H1 (cell line): ENCODE results near the gene SUSD1. TPM values are rescaled to one million over a fixed set of nuclear protein-coding genes. Genes with fewer than 3 reads are reported as not detected.

Source experiments
- CTCF ChIA-PET: fragments of 300-600 bp; sonication (Branson Sonifier 250); formaldehyde crosslinking; loops from one replicate; lab custom pipeline; 2021; ENCODE audit not compliant: partially characterized antibody; lab: Charles Lee
- POLR2A ChIA-PET: fragments of 300-600 bp; sonication (Branson Sonifier 250); formaldehyde crosslinking; loops from one replicate; lab custom pipeline; 2021; ENCODE audit warnings: inconsistent platforms; ENCODE audit not compliant: partially characterized antibody; lab: Charles Lee
- DNase-seq, 2 experiments: peaks; one replicate each; pipeline versions ENCODE4 v3.0.0 to v3.0.0-alpha.2; 2010 to 2022; ENCODE audit warnings: low spot score in 2 of 2, low read depth in 1 of 2, mixed read lengths in 1 of 2
- FAIRE-seq: peaks from 2 replicates; lab custom pipeline; 2011; peaks lifted over from hg19 to GRCh38; lab: Jason Lieb, UNC
- H2AFZ ChIP-seq: 2 replicates; pipeline ENCODE4 v1.8.1; 2012; ENCODE audit warnings: low read length, inconsistent platforms
- H2AK5ac ChIP-seq: 2 replicates; pipeline ENCODE4 v1.6.1; 2013; ENCODE audit warnings: low read depth, low read length
- H2BK120ac ChIP-seq: replicated peaks from 2 replicates; pipeline ENCODE3; 2013; ENCODE audit warnings: low read depth, low read length, inconsistent platforms
- H2BK12ac ChIP-seq: 2 replicates; pipeline ENCODE4 v1.6.1; 2013; ENCODE audit warnings: low read depth, low read length
- H2BK15ac ChIP-seq: 2 replicates; pipeline ENCODE4 v1.6.1; 2013; ENCODE audit warnings: low read length
- H2BK20ac ChIP-seq: 2 replicates; pipeline ENCODE4 v1.6.1; 2013; ENCODE audit warnings: low read length
- H2BK5ac ChIP-seq: 2 replicates; pipeline ENCODE4 v1.6.1; 2013; ENCODE audit warnings: low read depth, low read length
- H3K14ac ChIP-seq: 2 replicates; pipeline ENCODE4 v1.6.1; 2013; ENCODE audit warnings: inconsistent platforms; ENCODE audit not compliant: insufficient read length
- H3K18ac ChIP-seq: 2 replicates; pipeline ENCODE4 v1.6.1; 2013; ENCODE audit warnings: low read length; ENCODE audit errors: extremely low read depth
- H3K23ac ChIP-seq: 2 replicates; pipeline ENCODE4 v1.6.1; 2013; ENCODE audit warnings: inconsistent platforms; ENCODE audit not compliant: insufficient read length
- H3K23me2 ChIP-seq: 2 replicates; pipeline ENCODE4 v1.6.1; 2013; ENCODE audit warnings: low read depth, low read length
- H3K27ac ChIP-seq: 2 replicates; pipeline ENCODE4 v1.6.1; 2011; ENCODE audit warnings: low read depth, low read length, inconsistent platforms
- H3K27me3 ChIP-seq, 4 experiments: replicated peaks in 1 of 4; 1 replicate in 1 of 4; 2 replicates in 3 of 4; pipeline versions ENCODE4 v1.6.1 to v1.8.1; 2011 to 2013; ENCODE audit warnings: low read length in 3 of 4, mild to moderate bottlenecking in 3 of 4, inconsistent platforms in 2 of 4, mixed read lengths in 2 of 4, moderate library complexity in 1 of 4; ENCODE audit not compliant: control insufficient read depth in 3 of 4, insufficient read depth in 3 of 4; ENCODE audit errors: extremely low read depth in 1 of 4
- H3K36me3 ChIP-seq, 4 experiments: 2 replicates each; pipeline versions ENCODE4 v1.6.1 to v1.8.1; 2011 to 2013; ENCODE audit warnings: mild to moderate bottlenecking in 4 of 4, low read length in 3 of 4, moderate library complexity in 2 of 4, control low read depth in 1 of 4, inconsistent platforms in 1 of 4; ENCODE audit not compliant: insufficient read depth in 4 of 4, control insufficient read depth in 2 of 4
- H3K4ac ChIP-seq: replicated peaks from 2 replicates; pipeline ENCODE3; 2013; ENCODE audit warnings: low read length, low read depth, mixed read lengths, inconsistent platforms; ENCODE audit not compliant: insufficient read length
- H3K4me1 ChIP-seq, 4 experiments: replicated peaks in 1 of 4; 1 replicate in 1 of 4; 2 replicates in 3 of 4; pipeline versions ENCODE4 v1.6.1 to v1.8.1; 2011 to 2013; ENCODE audit warnings: low read length in 3 of 4, inconsistent platforms in 2 of 4, mixed read lengths in 1 of 4; ENCODE audit not compliant: insufficient read depth in 4 of 4, control insufficient read depth in 3 of 4
- H3K4me2 ChIP-seq, 2 experiments: 2 replicates each; pipeline versions ENCODE4 v1.6.1 to v1.8.1; 2011 to 2013; ENCODE audit warnings: low read depth in 2 of 2, low read length in 2 of 2, control low read depth in 1 of 2, inconsistent platforms in 1 of 2, mild to moderate bottlenecking in 1 of 2; ENCODE audit not compliant: insufficient read depth in 1 of 2
- H3K4me3 ChIP-seq, 4 experiments: fragments of 200-600, 300-600 bp in 1 of 4; sonication (generic), shearing (Covaris generic), sonication (Bioruptor Twin) in 1 of 4; 2 replicates each; pipeline versions ENCODE4 v1.5.1 to v1.8.1; 2011 to 2016; ENCODE audit warnings: low read length in 4 of 4, low read depth in 3 of 4, control low read depth in 2 of 4, inconsistent platforms in 2 of 4, mild to moderate bottlenecking in 2 of 4, mixed read lengths in 1 of 4, moderate library complexity in 1 of 4; ENCODE audit not compliant: insufficient read depth in 2 of 4; ENCODE audit errors: extremely low read depth in 1 of 4
- H3K56ac ChIP-seq: replicated peaks from 2 replicates; pipeline ENCODE3; 2013; ENCODE audit warnings: low read depth, mild to moderate bottlenecking, mixed read lengths, low read length, inconsistent platforms; ENCODE audit not compliant: insufficient read length
- H3K79me1 ChIP-seq: 2 replicates; pipeline ENCODE4 v1.6.1; 2013; ENCODE audit warnings: low read depth, low read length, control low read depth
- H3K79me2 ChIP-seq, 2 experiments: 2 replicates each; pipeline versions ENCODE4 v1.6.1 to v1.8.1; 2012 to 2013; ENCODE audit warnings: low read length in 2 of 2, mild to moderate bottlenecking in 2 of 2, inconsistent platforms in 1 of 2; ENCODE audit not compliant: insufficient read depth in 2 of 2, control insufficient read depth in 1 of 2
- H3K9ac ChIP-seq, 4 experiments: replicated peaks in 1 of 4; 1 replicate in 1 of 4; 2 replicates in 3 of 4; pipeline versions ENCODE4 v1.6.1 to v1.8.1; 2011 to 2013; ENCODE audit warnings: low read depth in 3 of 4, low read length in 3 of 4, control low read depth in 2 of 4, mild to moderate bottlenecking in 2 of 4, moderate library complexity in 2 of 4, inconsistent platforms in 1 of 4; ENCODE audit errors: extremely low read depth in 1 of 4
- H3K9me3 ChIP-seq, 2 experiments: 2 replicates each; pipeline versions ENCODE4 v1.6.1 to v1.8.1; 2012 to 2013; ENCODE audit warnings: mild to moderate bottlenecking in 2 of 2, moderate library complexity in 2 of 2, control low read depth in 1 of 2, inconsistent platforms in 1 of 2, low read depth in 1 of 2, low read length in 1 of 2, mixed read lengths in 1 of 2; ENCODE audit not compliant: insufficient read depth in 2 of 2
- H4K20me1 ChIP-seq, 2 experiments: replicated peaks in 1 of 2; 2 replicates each; pipeline versions ENCODE3 to v1.8.1; 2011 to 2013; ENCODE audit warnings: inconsistent platforms in 2 of 2, low read length in 2 of 2, mild to moderate bottlenecking in 1 of 2; ENCODE audit not compliant: insufficient read depth in 2 of 2, control insufficient read depth in 1 of 2
- H4K5ac ChIP-seq: 2 replicates; pipeline ENCODE4 v1.6.1; 2013; ENCODE audit warnings: low read length, low read depth, mixed read lengths, inconsistent platforms; ENCODE audit not compliant: insufficient read length
- H4K8ac ChIP-seq: 2 replicates; pipeline ENCODE4 v1.8.0; 2013; ENCODE audit warnings: mild to moderate bottlenecking, moderate library complexity, low read length, inconsistent platforms; ENCODE audit not compliant: insufficient read depth; ENCODE audit errors: extremely low read depth
- H4K91ac ChIP-seq: replicated peaks from 2 replicates; pipeline ENCODE3; 2013; ENCODE audit warnings: low read length, mixed read lengths, inconsistent platforms; ENCODE audit not compliant: insufficient read length
- ASH2L ChIP-seq: fragments of 200-600, 300-600 bp; sonication (generic); IDR thresholded peaks from one replicate; pipeline ENCODE4 v1.7.1; 2017; ENCODE audit warnings: low read length
- CBX8 ChIP-seq: fragments of 300-800, 300-1000 bp; sonication (generic); IDR thresholded peaks from 2 replicates; pipeline ENCODE4 v1.7.1; 2016; ENCODE audit warnings: low read depth, low read length, borderline replicate concordance
- GABPA ChIP-seq: IDR thresholded peaks from 2 replicates; pipeline ENCODE4 v1.6.1; 2011; ENCODE audit warnings: mild to moderate bottlenecking, low read length, moderate library complexity, borderline replicate concordance; ENCODE audit not compliant: insufficient read depth
- KDM1A ChIP-seq: fragments of 200-600, 300-600 bp; sonication (generic); IDR thresholded peaks from 2 replicates; pipeline ENCODE4 v1.7.1; 2016; ENCODE audit warnings: mild to moderate bottlenecking, low read length, borderline replicate concordance
- PHF8 ChIP-seq: fragments of 200-600 bp; sonication (generic); conservative IDR thresholded peaks from 2 replicates; pipeline ENCODE4 v1.7.1; 2012; ENCODE audit warnings: low read depth, mild to moderate bottlenecking, inconsistent platforms, low read length, moderate library complexity
- RAD21 ChIP-seq, 2 experiments: IDR thresholded peaks in 1 of 2; conservative IDR thresholded peaks in 1 of 2; 2 replicates each; pipeline ENCODE4 v1.6.1; 2011; ENCODE audit warnings: low read depth in 2 of 2, low read length in 2 of 2, improper control_type of control experiment in 1 of 2, inconsistent platforms in 1 of 2, mild to moderate bottlenecking in 1 of 2, moderate library complexity in 1 of 2
- RNF2 ChIP-seq: fragments of 200-900, 300-1000 bp; sonication (generic); IDR thresholded peaks from 2 replicates; pipeline ENCODE4 v1.7.1; 2016; ENCODE audit warnings: borderline replicate concordance, low read depth, mild to moderate bottlenecking, antibody characterized with exemption, low read length; ENCODE audit not compliant: poor library complexity, severe bottlenecking; ENCODE audit errors: missing control alignments
- SAP30 ChIP-seq: fragments of 300-600 bp; sonication (generic); IDR thresholded peaks from 2 replicates; pipeline ENCODE4 v1.7.1; 2012; ENCODE audit warnings: low read length, moderate library complexity, mild to moderate bottlenecking, inconsistent platforms; ENCODE audit not compliant: insufficient read depth, insufficient replicate concordance
- YY1 ChIP-seq: IDR thresholded peaks from 2 replicates; pipeline ENCODE4 v1.6.1; 2011; ENCODE audit warnings: low read depth, mild to moderate bottlenecking, low read length
- WGBS, 2 experiments: shearing (Covaris generic) in 1 of 2; methylation state at CpG; one replicate each; pipeline versions ENCODE4 v1.1.6 to v1.1.7; 2013 to 2015; ENCODE audit warnings: low lambda C conversion rate in 2 of 2, mixed read lengths in 2 of 2, inconsistent platforms in 1 of 2, low coverage in 1 of 2, missing lambda C conversion rate in 1 of 2; ENCODE audit not compliant: insufficient replicate concordance in 2 of 2, insufficient coverage in 1 of 2, insufficient read length in 1 of 2; ENCODE audit errors: extremely low coverage in 1 of 2, missing lambda C conversion rate in 1 of 2; 5-methylcytosine and 5-hydroxymethylcytosine counted together
- polyA plus RNA-seq, 7 experiments: library from polyadenylated mRNA; depleted of rRNA in 3 of 7; stranded (reverse) in 5 of 7; unstranded in 2 of 7; fragments of >200 nt in 5 of 7; fragments of 200-250 nt in 2 of 7; gene quantifications; 1 replicate in 5 of 7; 2 replicates in 1 of 7; 4 replicates in 1 of 7; pipeline versions ENCODE4 v1.2.1 to v1.2.3, GENCODE V29; 2011 to 2013; ENCODE audit warnings: missing spikeins in 2 of 7, mixed read lengths in 2 of 7
- total RNA-seq: library from RNA; stranded (reverse); fragmentation: NEBNext Ultra II Directional; extraction: Animal tissue kit (Norgen Biotek cat#: 25700); gene quantifications from 2 replicates; pipeline ENCODE4 v1.2.1, GENCODE V29; 2021

Gene SUSD1
- total and polyA plus RNA-seq, 2 of the 8 experiments (the other 6 are each of a cell fraction or from before 2014, with no cell fraction given): 2.8 to 7.2 TPM

DNA sequence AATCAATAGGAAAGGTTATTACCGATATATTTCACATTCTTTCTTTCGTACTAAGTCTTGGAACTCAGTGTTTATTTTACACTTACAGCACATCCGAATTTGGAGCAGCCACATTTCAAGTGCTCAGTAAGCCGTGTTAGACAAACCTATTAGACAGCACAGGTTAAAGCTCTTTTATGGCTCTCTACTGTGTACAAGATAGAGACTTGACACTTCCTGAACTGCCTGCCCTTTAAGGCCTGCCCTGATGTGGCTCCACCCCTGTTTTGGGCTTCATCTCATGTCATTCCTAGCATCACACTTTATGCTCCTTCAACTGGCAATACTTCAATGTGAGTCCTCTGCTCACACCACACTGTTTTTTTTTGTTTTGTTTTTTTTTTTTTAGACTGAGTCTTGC lies 23.5 kb upstream of the SUSD1 start:
- Histone ChIP-seq H3K4me1 (peaks cover 0 to 5% (median 3%) of the 10 kb centered on the region in 4 experiments; a peak in 3 of 7 replicates), H4K5ac (no peak overlapping the region), H2BK12ac (no peak overlapping the region), H2BK5ac (no peak overlapping the region), H4K8ac (no peak overlapping the region), H3K36me3 (no peaks in the 10 kb centered on the region), H2BK20ac (no peak overlapping the region), H2AK5ac (no peak overlapping the region), H2AFZ (no peak overlapping the region), H3K79me1 (no peaks in the 10 kb centered on the region), H3K4me2 (no peak overlapping the region), H3K4me3 (no peak overlapping the region), H2BK15ac (no peak overlapping the region), H3K14ac (no peak overlapping the region), H3K79me2 (no peaks in the 10 kb centered on the region), H3K9me3 (no peaks in the 10 kb centered on the region), H3K4ac (no peak overlapping the region), H4K91ac (no peak overlapping the region), H4K20me1 (no peaks in the 10 kb centered on the region), H3K23me2 (no peaks in the 10 kb centered on the region), H3K56ac (no peak overlapping the region), H3K18ac (no peak overlapping the region), H3K9ac (no peak overlapping the region), H3K23ac (no peak overlapping the region), H2BK120ac (no peak overlapping the region), H3K27ac (no peak overlapping the region), H3K27me3 (no peaks in the 10 kb centered on the region; a peak in 1 of 7 replicates)
- ChIA-PET POLR2A (no interaction called here), CTCF (no interaction called here)
- DNase-seq: no peak
- WGBS, 2 experiments: 91% methylated on average over 4 of the region's 4 CpGs; no CpG with 5 or more reads in 1 of the 2 experiments
- no peak for FAIRE-seq
- TF ChIP-seq KDM1A (no peak), RNF2 (no peak), RAD21 (IDR thresholded peaks at IDR 0.05 in 1 of 2, conservative IDR thresholded peaks at IDR 0.05 in 1 of 2; ENCODE audit: low read depth in 2 of 2, low read length in 2 of 2) (no peak), YY1 (no peak), SAP30 (no peak), ASH2L (no peak), PHF8 (no peak), GABPA (no peak), CBX8 (no peak)
